Calu3 (cell line): ENCODE data around the gene GDE1. TPM values are rescaled to one million over a fixed set of nuclear protein-coding genes. Genes with fewer than 3 reads are reported as not detected.

Source experiments
- BruUV-seq: library from RNA; stranded (reverse); fragments of 400-500 nt; replicated peaks from 2 replicates; lab custom pipeline; 2021; lab: Mats Ljungman, UMichigan
- CTCF ChIA-PET: fragments of 300-600 bp; sonication (Branson Sonifier 250); formaldehyde crosslinking; loops from one replicate; lab custom pipeline; 2022; ENCODE audit warnings: antibody characterized with exemption; lab: Charles Lee
- DNase-seq: peaks from one replicate; pipeline ENCODE4 v3.0.0; 2022
- H3K27ac Mint-ChIP-seq: one replicate; pipeline ENCODE4 v1.8.0; 2022; ENCODE audit warnings: mixed read lengths; ENCODE audit not compliant: unreplicated experiment
- H3K27me3 Mint-ChIP-seq: one replicate; pipeline ENCODE4 v1.8.0; 2022; ENCODE audit warnings: mixed read lengths; ENCODE audit not compliant: unreplicated experiment
- H3K36me3 Mint-ChIP-seq: one replicate; pipeline ENCODE4 v1.8.0; 2022; ENCODE audit warnings: mild to moderate bottlenecking, moderate library complexity, mixed read lengths; ENCODE audit not compliant: insufficient read depth, unreplicated experiment
- H3K4me1 Mint-ChIP-seq: one replicate; pipeline ENCODE4 v1.8.0; 2022; ENCODE audit warnings: mild to moderate bottlenecking, low read depth, mixed read lengths; ENCODE audit not compliant: unreplicated experiment
- H3K4me3 Mint-ChIP-seq: one replicate; pipeline ENCODE4 v1.8.0; 2022; ENCODE audit warnings: mild to moderate bottlenecking, low read depth, moderate library complexity, mixed read lengths; ENCODE audit not compliant: unreplicated experiment
- H3K9me3 Mint-ChIP-seq: one replicate; pipeline ENCODE4 v1.8.0; 2022; ENCODE audit warnings: low read depth, mixed read lengths; ENCODE audit not compliant: unreplicated experiment
- intact Hi-C: fragments of 100-400 bp; cut with micrococcal nuclease; formaldehyde crosslinking; loops from one replicate; pipeline ENCODE4 v1.10.0; 2022; ENCODE audit not compliant: unreplicated experiment
- total RNA-seq: library from RNA; stranded (reverse); gene quantifications from 2 replicates; pipeline ENCODE4 v1.2.3, GENCODE V29; 2022
- TF ChIP-seq, protein P1 (sequence below): fragments of 200-600 bp; IDR thresholded peaks from one replicate; pipeline ENCODE4 v1.8.0; 2022; ENCODE audit warnings: antibody characterized with exemption; ENCODE audit not compliant: unreplicated experiment

GDE1 gene
- total RNA-seq, 1 experiment from 2014 or later: 98.2 TPM

DNA sequence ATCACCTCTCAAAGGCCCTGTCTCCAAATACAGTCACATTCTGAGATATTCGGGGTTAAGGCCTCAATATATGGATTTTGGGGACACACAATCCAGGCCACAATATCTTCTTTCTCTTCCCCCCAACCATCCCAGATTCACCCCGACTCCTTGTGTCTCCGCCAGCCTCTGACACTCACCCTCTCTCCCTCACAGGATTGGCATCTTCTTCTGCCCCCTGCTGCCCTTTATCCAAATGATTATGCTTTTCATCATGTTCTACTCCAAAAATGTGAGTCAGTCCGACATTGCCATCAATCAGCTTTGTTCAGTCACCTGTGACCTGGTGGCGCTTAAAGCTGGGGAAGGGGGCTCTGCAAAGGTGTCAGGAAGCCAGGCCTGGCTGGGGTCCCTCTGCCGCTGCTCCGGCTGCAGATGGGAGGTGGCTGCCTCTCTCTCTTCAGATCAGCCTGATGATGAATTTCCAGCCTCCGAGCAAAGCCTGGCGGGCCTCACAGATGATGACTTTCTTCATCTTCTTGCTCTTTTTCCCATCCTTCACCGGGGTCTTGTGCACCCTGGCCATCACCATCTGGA, 35.1 kb downstream of the GDE1 start:
- no peak for DNase-seq
- no TSS peak for BruUV-seq
- TF ChIP-seq, protein P1, sequence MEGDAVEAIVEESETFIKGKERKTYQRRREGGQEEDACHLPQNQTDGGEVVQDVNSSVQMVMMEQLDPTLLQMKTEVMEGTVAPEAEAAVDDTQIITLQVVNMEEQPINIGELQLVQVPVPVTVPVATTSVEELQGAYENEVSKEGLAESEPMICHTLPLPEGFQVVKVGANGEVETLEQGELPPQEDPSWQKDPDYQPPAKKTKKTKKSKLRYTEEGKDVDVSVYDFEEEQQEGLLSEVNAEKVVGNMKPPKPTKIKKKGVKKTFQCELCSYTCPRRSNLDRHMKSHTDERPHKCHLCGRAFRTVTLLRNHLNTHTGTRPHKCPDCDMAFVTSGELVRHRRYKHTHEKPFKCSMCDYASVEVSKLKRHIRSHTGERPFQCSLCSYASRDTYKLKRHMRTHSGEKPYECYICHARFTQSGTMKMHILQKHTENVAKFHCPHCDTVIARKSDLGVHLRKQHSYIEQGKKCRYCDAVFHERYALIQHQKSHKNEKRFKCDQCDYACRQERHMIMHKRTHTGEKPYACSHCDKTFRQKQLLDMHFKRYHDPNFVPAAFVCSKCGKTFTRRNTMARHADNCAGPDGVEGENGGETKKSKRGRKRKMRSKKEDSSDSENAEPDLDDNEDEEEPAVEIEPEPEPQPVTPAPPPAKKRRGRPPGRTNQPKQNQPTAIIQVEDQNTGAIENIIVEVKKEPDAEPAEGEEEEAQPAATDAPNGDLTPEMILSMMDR: no peak
- peaks cover 80% of the 10 kb centered on the region for H3K36me3 Mint-ChIP-seq
- intact Hi-C loops: no loop called here
- CTCF ChIA-PET: interaction anchor here (0.5 kb wide), 1 partner anchor 417 kb away, joined by 6 read pairs; no protein-coding TSS in a partner anchor
- H3K4me1 Mint-ChIP-seq: peaks cover 23% of the 10 kb centered on the region
- no peak overlapping the region for H3K4me3 Mint-ChIP-seq
- H3K27me3 Mint-ChIP-seq: no peaks in the 10 kb centered on the region
- H3K9me3 Mint-ChIP-seq: no peaks in the 10 kb centered on the region
- H3K27ac Mint-ChIP-seq: peak overlapping the region; percentile 58

DNA sequence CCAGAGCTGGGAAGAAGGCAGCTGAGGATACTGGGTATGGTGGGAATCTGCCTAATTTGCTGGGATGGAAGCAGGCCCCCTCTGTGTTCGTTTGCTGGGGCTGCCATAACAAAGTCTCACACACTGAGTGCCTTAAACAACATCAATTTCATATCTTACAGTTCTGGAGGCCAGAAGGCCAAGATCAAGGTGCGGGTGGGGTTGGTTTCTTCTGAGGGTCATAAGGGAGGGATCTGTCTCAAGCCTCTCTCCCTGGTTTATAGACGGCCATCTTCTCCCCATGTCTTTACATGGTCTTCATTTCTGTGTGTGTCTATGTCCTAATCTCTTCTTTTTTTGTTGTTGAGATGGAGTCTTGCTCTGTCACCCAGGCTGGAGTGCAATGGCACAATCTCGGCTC, 35.8 kb downstream of the GDE1 start:
- CTCF ChIA-PET: no interaction called here
- no peak overlapping the region for H3K27ac Mint-ChIP-seq
- no peak for DNase-seq
- H3K9me3 Mint-ChIP-seq: no peaks in the 10 kb centered on the region
- BruUV-seq: no TSS peak
- peaks cover 23% of the 10 kb centered on the region for H3K4me1 Mint-ChIP-seq
- no peak overlapping the region for H3K4me3 Mint-ChIP-seq
- peaks cover 76% of the 10 kb centered on the region for H3K36me3 Mint-ChIP-seq
- intact Hi-C loops: no loop called here
- TF ChIP-seq, protein P1: no peak
- no peaks in the 10 kb centered on the region for H3K27me3 Mint-ChIP-seq

- H3K36me3 Mint-ChIP-seq: peaks cover 72% of the 10 kb centered on the region
- intact Hi-C loops: no loop called here
- CTCF ChIA-PET: no interaction called here
- no peaks in the 10 kb centered on the region for H3K9me3 Mint-ChIP-seq
- H3K27me3 Mint-ChIP-seq: no peaks in the 10 kb centered on the region
- TF ChIP-seq, protein P1: no peak
- no peak overlapping the region for H3K27ac Mint-ChIP-seq
- H3K4me3 Mint-ChIP-seq: no peak overlapping the region
- BruUV-seq: no TSS peak
- DNase-seq: no peak
- H3K4me1 Mint-ChIP-seq: peaks cover 25% of the 10 kb centered on the region
Measured at GRCh38 chr16:19485611-19486010, 36.3 kb downstream of the GDE1 start.

DNA sequence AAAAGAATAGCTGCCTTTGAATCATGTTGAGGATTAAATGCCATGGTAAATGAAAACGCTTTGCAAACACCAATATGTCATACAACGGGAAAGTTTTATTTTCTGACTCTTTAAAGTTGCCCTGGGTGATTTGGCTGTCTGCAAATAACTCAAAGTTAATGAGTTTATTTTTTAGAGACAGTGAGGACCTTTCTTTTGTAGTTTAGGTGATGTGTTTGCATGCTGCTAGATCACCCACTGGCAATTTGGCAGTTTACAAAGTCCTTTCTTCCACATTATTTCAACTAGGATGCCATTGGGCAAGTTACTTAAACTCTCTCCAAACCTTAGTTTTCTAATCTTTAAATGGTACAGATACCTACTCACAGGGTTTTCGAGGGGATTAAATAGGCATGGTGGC, 37.8 kb downstream of the GDE1 start:
- H3K36me3 Mint-ChIP-seq: peaks cover 74% of the 10 kb centered on the region
- no peak overlapping the region for H3K4me3 Mint-ChIP-seq
- CTCF ChIA-PET: no interaction called here
- peaks cover 38% of the 10 kb centered on the region for H3K4me1 Mint-ChIP-seq
- intact Hi-C loops: loop anchor here (5.0 kb wide), 1 partner anchor 97 kb away; no protein-coding TSS in a partner anchor
- DNase-seq: no peak
- H3K27ac Mint-ChIP-seq: no peak overlapping the region
- no peaks in the 10 kb centered on the region for H3K27me3 Mint-ChIP-seq
- TF ChIP-seq, protein P1: no peak
- no peaks in the 10 kb centered on the region for H3K9me3 Mint-ChIP-seq
- no TSS peak for BruUV-seq
